ENCODE data around the gene VPS37B.
A peak's percentile ranks its signal among the peaks of the same experiment; 100 is the strongest.

The VPS37B gene

DNA sequence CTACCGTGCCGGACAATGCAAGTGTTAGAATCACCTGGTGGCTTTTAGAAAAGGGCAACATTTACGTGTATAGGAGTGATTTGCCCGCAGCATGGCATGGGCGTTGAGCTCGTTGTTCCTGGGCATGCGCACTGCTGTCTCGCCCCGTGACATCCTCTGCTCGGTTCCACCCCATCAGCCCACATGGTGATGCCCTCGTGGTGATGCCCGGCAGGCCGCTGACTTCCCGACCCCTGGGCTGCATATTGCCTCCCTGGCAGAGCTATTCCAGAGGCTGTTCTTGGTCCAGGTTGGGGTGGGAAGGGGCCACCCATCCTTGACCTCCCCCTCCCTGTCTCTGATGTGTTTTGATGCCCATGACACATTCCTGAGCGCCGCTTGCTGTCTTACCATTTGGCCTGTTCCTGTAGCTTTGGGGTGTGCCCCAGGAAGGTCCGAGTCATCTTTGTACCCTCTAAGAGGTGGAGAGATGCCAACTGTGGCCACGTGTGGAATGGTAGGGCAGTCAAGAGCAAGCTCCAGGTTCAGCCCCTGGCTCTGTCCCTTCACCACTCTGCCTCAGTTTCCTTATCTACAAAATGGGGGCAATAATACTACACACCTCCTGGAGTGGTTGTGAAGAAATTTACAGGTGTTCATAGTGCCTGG is 55.9 kb downstream of the VPS37B start:
- no peak for DNase-seq (ENCODE audit: low spot score)

DNA sequence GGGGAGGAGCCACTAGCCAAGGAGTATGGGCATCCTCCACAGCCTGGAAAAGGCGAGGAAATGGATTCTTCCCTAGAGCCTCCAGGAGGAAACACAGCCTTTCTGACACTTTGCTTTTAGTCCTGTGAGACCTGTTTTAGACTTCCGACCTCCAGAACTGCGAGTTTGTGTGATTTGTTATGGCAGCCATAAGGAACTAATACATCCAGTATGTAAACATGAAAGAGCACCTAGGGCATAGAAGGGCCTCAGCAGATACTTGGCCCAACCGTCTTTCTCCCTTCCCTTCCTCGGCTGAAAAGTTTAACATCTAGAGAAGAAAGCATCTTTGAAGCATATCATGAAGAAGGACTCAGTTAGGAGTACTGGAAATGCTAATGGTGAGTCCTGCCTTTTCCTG is 57.1 kb downstream of the VPS37B start:
- no peak for DNase-seq (ENCODE audit: low spot score)

DNA sequence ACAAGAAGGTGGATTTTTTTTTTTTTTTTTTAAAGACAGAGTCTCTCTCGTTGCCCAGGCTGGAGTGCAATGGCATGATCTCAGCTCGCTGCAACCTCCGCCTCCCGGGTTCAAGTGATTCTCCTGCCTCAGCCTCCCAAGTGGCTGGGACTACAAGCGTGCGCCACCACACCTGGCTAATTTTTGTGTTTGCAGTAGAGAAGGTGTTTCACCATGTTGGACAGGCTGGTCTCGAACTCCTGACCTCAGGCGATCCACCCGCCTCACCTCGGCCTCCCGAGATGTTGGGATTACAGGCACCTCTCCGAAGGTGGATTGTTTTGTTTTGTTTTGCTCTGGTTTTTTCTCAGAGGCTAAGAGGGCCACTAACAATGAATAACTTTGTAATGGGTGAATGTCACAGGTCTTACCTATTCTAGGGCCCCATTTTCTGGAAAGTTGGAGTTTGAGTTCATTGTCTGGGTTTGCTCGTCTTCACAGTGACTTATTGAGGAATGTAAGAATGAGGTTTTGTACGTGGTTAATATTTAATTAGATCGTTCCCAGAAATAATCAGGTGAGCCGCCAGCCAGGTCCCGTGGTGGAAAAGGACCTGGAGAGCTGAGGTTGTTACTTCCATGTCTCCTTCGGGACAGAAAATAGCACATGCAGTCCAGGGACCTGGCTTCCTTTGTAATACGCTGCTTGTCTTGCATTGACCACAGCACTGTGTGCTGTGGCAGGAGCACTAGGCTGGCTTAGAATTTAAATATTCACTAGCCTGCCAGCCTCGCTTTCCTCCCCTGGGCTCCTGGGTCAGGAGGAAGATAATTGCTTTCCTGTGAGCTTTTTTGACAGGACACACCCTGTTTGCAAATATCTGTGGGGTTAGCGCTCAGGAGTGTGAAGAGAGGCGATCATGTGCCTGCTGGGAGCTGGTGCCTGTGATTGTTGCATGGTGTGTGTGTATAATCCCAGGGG is 58.3 kb downstream of the VPS37B start:
- DNase-seq (ENCODE audit: low spot score) = no peak

DNA sequence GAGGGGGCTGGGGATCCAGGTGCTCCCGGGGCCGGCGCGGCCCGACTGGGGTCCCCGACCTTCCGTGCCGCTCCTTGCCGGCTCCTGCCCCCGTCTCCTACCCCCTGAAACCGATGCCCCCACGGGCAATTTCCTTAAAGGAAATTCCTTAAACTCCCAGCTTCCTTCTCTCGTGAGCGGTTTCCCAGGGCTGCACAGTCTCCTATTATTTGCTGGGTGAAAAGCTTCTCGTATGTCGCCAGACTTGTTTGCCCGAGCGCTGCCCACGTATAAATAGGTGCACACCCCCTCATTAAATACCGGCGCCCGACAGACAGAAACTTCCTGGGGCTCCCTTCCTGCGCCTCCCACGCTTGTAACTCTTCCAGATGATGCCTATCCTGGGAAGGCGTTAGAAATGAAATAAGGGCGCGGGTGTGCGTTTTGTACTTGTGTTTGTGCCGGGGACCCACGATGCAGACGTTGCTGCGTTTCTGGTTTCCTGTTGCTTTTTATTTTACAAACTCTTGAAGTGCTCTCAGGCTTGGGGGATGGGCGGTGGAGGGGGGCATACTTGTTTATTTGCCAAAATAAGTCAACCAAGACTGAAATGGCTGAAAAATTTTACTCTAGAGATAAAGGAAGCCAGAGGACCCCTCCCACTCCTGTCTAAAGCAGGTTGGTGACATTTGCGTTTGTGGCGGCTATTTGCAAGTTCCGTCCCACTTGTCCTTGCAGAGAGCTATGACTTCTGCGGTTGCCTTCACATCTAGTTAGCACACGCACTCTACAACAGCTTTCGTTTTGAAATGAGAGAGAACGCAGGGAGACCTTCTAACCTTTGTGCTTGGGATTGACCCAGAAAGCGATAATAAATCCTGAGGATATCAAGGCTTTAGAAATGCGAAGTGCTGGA is 59.6 kb downstream of the VPS37B start:
- peak; percentile 95 for DNase-seq (ENCODE audit: low spot score)

DNA sequence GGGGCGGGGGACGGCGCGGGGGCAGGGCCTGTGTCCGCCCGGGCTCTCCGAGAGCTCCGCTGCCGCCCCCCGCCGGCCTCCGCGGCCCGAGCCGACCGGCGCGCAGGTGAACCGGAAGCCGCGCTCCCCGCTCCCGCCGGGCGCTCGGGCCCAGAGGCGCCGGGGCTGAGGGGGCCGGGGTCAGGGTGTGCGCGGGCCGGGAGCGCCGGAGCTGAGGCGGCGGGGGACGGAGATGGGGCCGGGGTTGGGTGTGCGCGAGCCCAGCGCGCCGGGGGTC is 60.2 kb downstream of the VPS37B start:
- peak; percentile 44 for DNase-seq (ENCODE audit: low spot score)

DNA sequence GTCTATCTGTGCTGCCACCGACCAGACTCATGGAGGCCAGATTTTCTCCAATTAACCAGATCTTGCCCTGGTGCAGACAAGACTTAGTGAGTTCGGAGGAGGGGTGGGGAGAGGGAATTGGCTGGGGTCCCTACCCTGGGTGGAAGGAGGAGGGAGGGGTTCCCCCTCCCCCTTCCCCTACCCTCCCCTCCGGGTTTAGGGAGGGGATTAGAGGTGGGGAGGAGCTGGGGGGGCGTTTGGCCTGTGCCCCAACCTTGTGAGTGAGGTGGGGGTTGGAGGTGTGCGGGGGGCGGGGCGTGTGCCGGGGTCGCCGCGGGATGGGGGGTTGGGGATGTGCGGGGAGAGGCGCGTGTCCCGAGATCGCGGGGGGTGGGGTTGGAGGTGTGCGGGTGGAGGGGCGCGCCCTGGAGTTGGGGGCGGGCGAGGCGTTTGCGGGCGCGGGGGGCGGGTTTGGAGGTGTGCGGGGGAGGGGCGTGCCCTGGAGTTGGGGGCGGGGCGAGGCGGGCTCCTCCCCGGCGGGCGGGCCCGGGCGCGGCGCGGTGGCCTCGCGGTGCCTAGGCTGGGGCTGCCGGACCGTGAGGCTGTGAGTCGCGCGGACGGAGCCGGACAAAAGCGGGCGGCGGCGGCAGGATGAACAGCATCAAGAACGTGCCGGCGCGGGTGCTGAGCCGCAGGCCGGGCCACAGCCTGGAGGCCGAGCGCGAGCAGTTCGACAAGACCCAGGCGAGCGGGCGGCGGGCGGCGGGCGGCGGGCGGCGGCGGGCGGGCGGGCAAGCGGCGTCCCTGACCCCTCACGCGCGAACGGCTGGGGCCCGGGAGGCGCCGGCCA is 60.8 kb downstream of the VPS37B start, which contains the start of gene HIP1R:
Gene HIP1R (plus strand): TSS at position 537 of the 829 bp plus-strand sequence. CDS start 94 bp downstream, at position 631.
- peak; percentile 70 for DNase-seq (ENCODE audit: low spot score)

DNA sequence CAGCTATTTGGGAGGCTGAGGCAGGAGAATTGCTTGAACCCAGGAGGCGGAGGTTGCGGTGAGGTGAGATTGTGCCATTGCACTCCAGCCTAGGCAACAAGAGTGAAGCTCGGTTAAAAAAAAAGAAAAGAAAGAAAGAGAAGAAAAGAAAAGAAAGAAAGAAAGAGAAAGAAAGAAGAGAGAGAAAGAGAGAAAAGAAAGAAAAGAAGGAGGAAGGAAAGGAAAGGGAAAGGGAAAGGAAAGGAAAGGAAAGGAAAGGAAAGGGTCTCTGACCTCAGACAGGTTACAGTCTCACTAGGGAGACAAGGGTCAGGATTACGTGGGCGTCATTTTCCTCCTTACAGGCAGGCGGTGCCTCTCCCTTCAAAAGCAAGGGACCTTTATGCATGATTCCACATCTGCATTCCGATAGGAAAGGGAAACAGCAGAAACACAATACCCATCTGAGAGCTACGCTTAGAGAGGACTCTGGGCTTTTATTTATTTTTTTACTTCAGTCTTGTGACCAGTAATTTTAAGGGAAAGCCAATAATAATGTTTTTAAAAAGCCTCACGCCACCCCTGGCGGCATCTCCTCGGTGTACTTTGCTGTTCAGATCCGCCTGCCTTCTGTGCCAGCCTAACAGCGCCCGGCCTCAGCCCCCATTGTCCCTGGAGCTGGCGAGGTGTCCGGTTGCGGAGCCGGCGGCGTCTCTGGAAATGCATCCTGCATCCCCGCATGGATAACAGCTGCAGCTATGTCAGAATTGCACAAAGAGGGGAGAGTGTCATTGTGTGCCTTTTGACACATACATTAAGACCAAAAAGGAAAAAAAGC is 61.6 kb downstream of the VPS37B start:
- DNase-seq (ENCODE audit: low spot score) = peak; percentile 50

DNA sequence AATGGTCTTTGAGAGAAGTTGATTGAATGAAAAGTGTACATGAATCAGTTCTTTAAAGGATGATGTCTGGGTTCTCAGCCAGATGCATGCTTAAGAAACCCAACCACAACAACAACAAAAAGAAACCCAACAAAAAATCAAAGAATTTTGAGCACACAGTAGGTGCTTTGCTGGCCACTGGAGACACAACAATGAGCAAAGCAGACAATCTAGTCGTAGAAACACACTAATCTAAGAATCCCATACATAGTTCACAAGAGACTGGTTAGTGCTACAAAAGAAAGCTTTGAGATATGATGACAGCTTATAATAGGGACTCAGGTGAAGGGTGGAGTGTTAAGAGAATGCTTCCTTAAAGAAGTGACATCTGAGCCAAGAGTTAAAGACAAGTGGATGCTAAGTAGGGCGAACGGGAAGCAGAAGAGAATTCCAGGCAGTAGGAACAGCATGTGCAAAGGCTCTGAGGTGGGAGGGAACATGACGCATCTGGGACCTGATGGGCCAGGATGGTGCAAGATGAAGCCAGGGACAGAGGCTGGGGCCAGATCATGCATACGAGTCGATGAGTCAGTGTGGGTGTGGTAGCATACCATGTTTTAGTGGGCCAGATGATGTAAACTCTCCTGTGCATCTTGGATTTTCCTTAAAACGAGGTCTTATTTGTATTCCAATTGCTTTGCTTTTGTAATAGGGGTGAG is 65.3 kb downstream of the VPS37B start:
- no peak for DNase-seq (ENCODE audit: low spot score)

DNA sequence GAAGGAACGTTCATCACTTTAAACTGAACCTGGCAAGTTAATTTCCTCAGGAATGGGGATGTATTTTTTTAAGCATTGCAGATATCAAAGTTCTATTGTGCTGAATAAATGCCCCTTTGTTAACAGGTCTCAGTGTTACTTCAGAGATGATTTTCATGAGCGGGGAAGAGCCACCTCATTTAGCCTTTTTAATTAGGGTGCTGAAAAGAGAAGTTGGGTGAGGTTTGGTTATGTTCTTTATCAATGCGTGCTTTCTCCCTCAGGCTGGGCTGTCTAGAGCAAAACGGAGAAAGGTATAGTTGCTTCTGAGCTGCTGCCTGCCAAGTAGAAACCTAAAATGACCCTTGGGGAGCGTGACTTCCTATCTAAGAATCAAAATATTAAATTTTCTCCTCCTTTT is 68.7 kb downstream of the VPS37B start:
- DNase-seq (ENCODE audit: low spot score) = no peak

DNA sequence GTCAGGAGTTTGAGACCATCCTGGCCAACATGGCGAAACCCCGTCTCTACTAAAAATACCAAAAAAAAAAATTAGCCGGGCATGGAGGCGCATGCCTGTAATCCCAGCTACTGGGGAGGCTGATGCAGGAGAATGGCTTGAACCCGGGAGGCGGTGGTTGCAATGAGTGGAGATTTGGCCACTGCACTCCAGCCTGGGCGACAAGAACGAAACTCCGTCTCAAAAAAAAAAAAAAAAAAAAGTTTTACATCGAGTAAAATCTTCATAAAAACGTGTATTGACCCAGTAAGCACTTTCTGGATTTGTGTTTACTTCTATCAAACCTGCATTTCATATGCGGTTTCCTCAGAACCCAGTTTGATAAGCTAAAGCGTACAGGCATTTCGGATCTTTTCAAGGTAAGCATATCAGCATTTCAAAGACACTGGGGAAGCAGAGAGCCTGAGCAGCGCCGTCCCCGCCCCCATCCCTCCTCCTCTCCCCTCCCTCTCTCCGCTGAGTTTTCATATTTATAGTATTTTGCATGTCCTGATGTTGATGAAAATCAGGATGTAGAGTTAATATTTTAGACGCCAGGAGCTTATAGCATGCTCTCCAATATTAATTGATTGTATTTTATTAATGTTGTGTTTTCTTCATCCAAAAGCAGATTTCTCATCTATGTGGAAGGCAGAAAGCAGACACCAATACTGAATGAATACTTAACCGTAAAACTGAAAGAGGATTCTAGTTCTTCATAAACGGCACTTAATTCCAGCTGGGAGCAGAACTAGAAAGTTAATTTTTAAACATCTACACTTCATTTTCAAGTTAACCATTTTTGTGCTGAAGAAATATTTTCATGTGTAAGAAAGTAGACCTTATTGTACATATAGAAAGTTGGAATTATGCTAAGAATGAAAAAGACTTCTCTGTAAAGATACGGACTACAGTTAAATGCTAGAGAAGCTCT is 69.9 kb downstream of the VPS37B start:
- DNase-seq (ENCODE audit: low spot score) = peak; percentile 47

DNA sequence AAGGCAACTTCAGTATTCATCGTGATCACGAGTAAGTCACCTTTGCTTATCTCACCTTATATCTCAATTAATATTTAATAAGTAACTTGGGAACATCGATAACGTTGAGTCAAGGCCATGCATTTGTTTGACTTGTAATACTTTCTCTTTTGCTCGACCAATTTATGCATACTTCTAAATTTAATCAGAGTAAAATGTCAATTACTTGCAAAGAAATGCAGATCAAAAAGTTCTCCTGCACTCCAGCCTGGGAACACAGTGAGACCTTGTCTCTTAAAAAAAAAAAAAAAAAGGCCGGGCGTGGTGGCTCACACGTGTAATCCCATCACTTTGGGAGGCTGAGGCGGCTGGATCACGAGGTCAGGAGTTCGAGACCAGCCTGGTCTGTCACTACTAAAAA is 72.5 kb downstream of the VPS37B start:
- no peak for DNase-seq (ENCODE audit: low spot score)

DNA sequence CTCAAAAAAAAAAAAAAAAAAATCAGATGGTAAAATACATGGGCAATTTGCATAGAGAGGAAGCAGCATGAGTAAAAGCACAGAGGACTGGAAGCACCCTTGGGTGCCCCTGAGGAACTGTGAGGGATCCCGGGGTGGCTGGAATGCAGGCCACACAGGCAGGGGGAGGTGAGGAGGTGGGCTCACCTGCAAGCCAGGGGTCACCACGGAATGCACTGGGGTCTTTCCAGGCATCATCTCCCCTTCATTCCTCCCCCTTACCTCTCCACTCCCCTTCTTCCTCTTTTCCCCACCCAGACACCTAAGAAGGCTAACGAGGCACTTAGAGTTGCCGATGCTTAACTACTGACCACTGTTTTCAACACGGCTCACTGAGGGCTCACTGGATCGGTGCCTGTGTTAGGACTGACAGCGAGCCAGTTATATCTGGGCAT is 75.1 kb downstream of the VPS37B start:
- peak; percentile 75 for DNase-seq (ENCODE audit: low spot score)

DNA sequence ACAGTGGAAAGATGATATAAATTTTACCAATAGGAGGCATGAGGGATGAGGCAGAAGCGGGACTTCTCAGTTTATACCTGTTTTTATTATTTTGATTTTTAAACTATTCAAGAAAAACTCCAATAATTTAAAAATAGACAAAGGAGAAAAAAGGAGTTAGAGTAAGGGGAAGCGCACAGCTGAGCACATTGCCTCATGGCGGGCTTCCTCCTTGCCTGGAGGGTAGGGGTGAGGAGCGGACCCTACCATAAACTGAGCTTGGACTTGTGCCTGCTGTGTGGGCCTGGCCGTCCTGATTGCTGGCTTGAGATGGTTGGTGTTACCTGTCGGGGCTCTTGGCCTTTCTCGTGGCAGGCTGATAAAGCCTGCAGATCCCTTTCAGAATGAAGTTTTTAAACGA is 75.8 kb downstream of the VPS37B start:
- DNase-seq (ENCODE audit: low spot score) = no peak

DNA sequence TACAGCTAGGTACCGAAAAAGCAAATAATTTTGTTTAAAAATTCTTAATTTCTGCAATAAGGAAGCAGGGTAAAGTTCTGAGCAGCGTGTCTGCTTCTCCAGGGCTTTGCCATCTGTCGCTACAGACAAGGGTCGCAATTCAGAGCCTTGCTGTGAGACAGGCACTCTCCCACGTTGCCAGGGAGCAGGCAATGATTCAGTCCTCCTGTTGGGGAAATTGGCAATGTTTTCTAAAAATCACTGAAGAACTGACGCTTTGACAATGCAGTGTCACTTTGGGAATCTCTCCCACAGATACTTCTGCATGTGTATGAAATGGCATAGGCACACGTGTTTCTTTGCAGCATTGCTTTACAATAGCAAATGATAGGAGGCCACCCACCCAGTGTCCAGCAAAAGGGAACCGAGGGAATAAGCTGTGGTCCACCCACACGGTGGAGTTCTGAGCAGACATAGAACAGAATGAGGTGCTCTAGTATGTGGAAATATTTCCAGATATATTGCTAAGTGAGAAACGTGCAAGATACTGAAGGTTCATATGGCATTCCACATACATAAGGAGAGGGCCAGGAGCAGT is 76.6 kb downstream of the VPS37B start:
- DNase-seq (ENCODE audit: low spot score) = no peak
